Measurements from ENCODE around the gene CDKAL1.

CDKAL1 gene

GRCh38 chr6:20801595-20801994 is 267.3 kb downstream of the CDKAL1 start:
- no peak for TF ChIP-seq CTCF (conservative IDR thresholded peaks at IDR 0.05; ENCODE audit: low read depth, low read length)
- H3K4me3 ChIP-seq (ENCODE audit: low read length), result no peak overlapping the region
- no peak for DNase-seq (ENCODE audit: low read depth)

- DNase-seq (ENCODE audit: low read depth), result no peak
- no peak overlapping the region for H3K4me3 ChIP-seq (ENCODE audit: low read length)
- TF ChIP-seq CTCF (conservative IDR thresholded peaks at IDR 0.05; ENCODE audit: low read depth, low read length), result no peak
Measured at GRCh38 chr6:20802596-20802995, 268.3 kb downstream of the CDKAL1 start.

GRCh38 chr6:20805021-20805420 is 270.8 kb downstream of the CDKAL1 start:
- DNase-seq (ENCODE audit: low read depth), result no peak
- no peak overlapping the region for H3K4me3 ChIP-seq (ENCODE audit: low read length)
- TF ChIP-seq CTCF (conservative IDR thresholded peaks at IDR 0.05; ENCODE audit: low read depth, low read length), result no peak

GRCh38 chr6:20806669-20807068 is 272.4 kb downstream of the CDKAL1 start:
- H3K4me3 ChIP-seq (ENCODE audit: low read length), result no peak overlapping the region
- no peak for DNase-seq (ENCODE audit: low read depth)
- TF ChIP-seq CTCF (conservative IDR thresholded peaks at IDR 0.05; ENCODE audit: low read depth, low read length), result no peak

- no peak overlapping the region for H3K4me3 ChIP-seq (ENCODE audit: low read length)
- DNase-seq (ENCODE audit: low read depth), result no peak
- TF ChIP-seq CTCF (conservative IDR thresholded peaks at IDR 0.05; ENCODE audit: low read depth, low read length), result no peak
Measured at GRCh38 chr6:20808439-20808838, 274.2 kb downstream of the CDKAL1 start.

- no peak for TF ChIP-seq CTCF (conservative IDR thresholded peaks at IDR 0.05; ENCODE audit: low read depth, low read length)
- DNase-seq (ENCODE audit: low read depth), result no peak
- H3K4me3 ChIP-seq (ENCODE audit: low read length), result no peak overlapping the region
Measured at GRCh38 chr6:20808924-20809323, 274.7 kb downstream of the CDKAL1 start.

GRCh38 chr6:20810727-20811108 is 276.5 kb downstream of the CDKAL1 start:
- no peak for TF ChIP-seq CTCF (conservative IDR thresholded peaks at IDR 0.05; ENCODE audit: low read depth, low read length)
- no peak for DNase-seq (ENCODE audit: low read depth)
- no peak overlapping the region for H3K4me3 ChIP-seq (ENCODE audit: low read length)
